ENCODE measurements around the gene SIX1. TPM values are rescaled to one million over a fixed set of nuclear protein-coding genes. Genes with fewer than 3 reads are reported as not detected.

The SIX1 gene
- polyA plus RNA-seq, 12 donors, result 28.6 to 94.9 (median 70.1) TPM; not detected in 1

GRCh38 chr14:60656686-60657455, 7.6 kb upstream of the SIX1 start:
- DNase-seq, result peak; percentile 83

- DNase-seq, result peak; percentile 48
These were observed 6.8 kb upstream of the SIX1 start for GRCh38 chr14:60655898-60656685.

- peak; percentile 52 for DNase-seq
These were observed 6.0 kb upstream of the SIX1 start for GRCh38 chr14:60655119-60655897.

- peak; percentile 23 for DNase-seq
These were observed 5.1 kb upstream of the SIX1 start for GRCh38 chr14:60654334-60654821.

DNA sequence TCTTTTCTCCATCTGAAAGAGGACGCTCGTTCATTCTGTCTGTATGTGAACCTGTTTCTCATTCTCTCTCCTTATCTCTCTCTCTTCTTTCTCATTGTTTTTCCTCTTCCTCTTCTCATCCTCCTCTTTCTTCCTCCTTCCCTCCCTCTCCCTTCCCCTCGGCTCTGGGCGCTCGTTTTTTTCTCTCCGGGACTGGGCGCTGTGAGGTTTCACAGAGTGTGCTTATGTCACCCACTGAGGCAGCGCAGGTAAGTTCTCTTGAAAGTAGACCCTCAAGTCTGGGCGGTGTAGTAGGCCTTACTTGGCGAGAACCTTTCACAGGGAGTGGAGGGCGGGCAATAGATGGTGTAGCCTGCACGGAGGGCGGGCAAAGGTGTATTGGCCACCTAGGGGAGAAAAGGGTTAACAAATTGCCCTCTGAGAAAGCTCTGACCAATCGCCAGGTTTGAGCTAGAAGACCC, 4.5 kb upstream of the SIX1 start:
- no peak for DNase-seq

- DNase-seq, result peak; percentile 39
These were observed 3.7 kb upstream of the SIX1 start for GRCh38 chr14:60652674-60653651.

GRCh38 chr14:60651796-60652673, 2.8 kb upstream of the SIX1 start:
- peak; percentile 33 for DNase-seq

- peak; percentile 21 for DNase-seq
These were observed 2.0 kb upstream of the SIX1 start for GRCh38 chr14:60651086-60651795.

DNA sequence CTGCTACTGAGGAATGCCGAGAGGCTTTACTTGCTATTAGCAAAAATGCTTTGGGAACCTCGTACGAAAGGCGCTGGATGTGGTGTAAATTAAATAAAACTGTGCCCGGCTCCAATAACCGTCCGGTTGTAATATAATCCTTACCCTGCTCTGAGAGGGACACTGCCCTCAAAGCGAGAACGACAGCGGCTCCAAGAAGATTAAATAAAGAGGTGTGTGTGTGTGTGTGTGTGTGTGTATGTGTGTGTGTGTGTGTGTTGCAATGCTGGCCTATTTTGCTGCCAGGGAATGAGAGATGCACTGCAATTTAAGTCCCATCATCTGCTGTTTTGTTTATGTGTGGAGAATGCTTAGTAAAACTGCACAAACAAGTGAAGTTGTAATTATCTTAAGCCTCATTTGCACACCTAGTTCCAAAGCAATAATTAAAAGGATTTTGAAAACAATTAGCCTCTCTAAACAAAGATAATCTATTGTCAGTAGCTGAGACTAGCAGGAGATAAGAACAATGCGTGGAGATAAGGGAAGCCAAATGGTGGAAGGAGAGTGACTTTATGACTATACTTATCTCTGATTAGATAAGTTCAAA, 1.2 kb upstream of the SIX1 start:
- DNase-seq, result peak; percentile 43

DNA sequence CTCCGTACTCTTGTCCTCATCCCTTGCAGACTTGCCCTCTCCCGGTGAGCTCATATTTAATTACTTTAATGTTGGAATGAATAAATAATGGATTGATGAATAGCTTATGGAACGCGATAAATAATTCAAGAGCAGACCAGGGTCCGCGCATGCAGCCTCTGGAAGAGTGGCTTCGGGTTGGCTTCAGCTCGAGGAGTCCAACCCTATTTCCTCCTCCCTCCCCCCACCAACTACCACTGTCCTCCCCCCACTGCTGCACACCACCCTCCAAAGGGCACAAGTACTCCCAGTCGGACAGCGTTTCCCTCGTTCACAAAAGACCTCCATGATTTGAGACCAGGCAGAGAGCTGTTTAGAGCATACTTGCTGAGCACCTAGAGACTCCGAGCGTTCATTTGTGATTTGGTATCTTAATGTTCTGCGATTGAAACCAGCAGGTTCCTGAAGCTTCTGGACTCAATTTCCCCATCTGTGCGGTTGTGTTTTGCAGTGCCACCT, 647 bp upstream of the SIX1 start:
- DNase-seq, result peak; percentile 62

DNA sequence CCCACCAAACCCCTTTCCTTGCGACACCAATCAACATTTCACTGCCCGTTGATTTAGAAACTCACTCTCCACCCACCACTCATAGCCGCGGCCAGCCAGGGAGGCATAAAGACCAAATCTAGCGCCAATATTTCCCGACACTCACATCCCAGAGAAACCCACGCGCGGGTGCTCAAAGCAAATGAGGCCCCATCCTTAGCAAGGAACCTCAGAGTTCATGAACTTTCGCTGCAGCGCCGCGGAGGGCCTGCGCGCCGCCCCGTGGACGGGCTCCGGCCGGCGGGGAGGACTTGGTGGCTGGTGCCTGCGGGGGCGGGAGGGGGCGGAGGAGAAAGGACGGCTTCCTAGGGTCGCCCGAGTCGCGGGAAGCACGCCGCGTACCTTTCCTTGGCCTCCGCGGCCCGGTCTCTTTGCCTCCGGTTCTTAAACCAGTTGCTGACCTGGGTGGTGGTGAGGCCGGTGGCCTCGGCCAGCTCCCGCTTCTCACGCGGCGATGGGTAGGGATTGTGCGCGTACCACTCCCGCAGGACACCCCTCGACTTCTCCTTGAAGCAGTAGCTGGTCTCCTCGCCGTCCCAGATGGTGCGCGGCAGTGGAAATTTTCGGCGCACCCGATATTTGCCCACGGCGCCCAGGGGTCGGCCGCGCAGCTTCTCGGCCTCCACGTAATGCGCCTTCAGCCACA, 886 bp downstream of the SIX1 start:
- no peak for DNase-seq

DNA sequence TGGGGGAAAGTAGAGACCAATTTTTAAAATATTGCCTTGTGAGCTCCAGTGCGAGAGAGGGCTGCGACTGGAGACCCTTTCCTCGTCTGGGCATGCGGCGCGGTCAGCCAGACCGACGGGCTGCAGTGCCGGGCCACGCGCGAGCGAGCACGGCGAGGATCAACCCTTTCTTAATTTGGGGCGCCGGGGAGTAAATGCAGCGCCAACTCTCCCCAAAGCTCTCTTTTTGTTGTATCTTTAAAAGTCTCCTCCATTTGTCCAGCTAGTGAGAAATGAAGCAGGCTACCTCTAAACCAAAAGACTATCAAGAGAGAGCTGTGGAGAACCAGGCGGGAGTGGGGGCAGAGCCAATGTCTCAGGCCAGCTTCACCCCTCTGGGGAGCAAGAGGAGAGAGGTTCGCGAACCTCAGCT, 1.4 kb downstream of the SIX1 start:
- no peak for DNase-seq

DNA sequence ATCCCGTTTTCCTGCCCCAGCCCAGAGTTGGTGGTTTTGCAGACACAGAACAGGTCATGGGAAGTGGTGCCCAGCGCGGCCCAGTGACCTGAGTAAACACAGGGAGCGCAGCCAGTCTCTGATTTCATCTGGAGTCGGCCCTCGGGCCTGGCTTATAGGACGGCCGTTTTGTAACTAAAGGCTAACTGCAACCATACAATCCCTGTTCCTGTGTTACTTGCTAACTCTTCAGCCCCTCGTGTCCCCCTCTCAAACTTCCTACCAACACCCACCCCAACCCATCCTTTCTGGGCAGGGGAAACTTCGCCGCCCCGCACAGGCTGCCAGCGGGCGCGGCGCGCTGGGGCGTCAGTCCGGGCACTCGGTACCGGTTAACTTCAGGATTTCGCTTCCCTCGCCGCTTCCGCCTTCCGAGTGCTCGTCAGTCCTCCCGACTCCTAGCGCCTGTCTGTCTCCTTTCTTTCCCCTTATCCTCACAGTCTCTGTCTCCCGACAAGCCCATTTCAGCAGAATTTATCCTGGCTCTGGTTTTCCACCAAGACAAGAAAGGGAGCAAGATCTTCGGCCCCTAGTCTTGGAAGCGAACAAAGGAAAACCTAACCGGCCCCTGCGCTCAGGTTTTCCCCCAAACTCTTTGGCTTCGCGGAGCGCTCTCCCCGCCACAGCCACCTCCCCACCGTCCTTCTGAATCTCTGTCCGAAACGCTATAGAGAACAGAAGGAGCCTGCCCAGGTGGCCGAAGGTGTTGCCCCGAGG, 2.0 kb downstream of the SIX1 start:
- peak; percentile 69 for DNase-seq

DNA sequence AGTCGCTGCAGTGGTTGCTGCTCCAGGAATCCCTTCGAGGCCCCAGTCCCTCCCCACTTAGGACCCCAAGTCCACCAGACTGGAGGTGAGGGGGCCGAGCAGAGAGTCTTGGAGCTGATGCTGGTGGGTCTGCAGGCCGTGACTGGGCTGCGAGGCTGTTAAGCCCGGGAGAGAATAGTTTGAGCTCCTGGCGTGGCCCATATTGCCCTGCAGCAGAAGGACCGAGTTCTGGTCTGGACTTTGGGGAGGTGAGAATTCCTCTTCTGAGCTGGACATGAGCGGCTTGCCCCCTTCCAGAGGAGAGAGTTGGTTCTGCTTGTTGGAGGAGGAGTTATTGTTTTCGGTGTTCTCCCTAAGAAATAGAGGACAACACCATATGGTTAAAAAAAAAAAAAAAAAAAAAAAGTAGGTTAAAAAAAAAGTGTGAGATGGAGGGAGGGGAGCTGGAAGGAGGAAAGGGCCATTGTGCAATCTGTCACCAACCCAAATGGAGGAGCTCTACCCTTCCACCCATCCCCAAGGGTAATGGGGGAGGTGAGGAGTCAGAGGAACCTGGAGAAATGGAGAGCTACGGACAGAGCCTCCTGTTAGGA, 3.0 kb downstream of the SIX1 start:
- DNase-seq, result peak; percentile 74

- DNase-seq, result no peak
These were observed 4.0 kb downstream of the SIX1 start for GRCh38 chr14:60645126-60645741.

- no peak for DNase-seq
These were observed 4.6 kb downstream of the SIX1 start for GRCh38 chr14:60644666-60645065.

Measured in muscle of arm (tissue), 12 donors.